Measurements from ENCODE around the gene SLC12A8. TPM values are rescaled to one million over a fixed set of nuclear protein-coding genes. Genes with fewer than 3 reads are reported as not detected.

Gene SLC12A8
- polyA plus RNA-seq, 1 donor: 21.6 TPM

- H3K9me3 ChIP-seq (ENCODE audit: control insufficient read depth, low read depth, low read length): peaks cover 3% of the 10 kb centered on the region
- DNase-seq: no peak
- 98% methylated on average over 4 of the region's 10 CpGs for WGBS (ENCODE audit: insufficient coverage, low lambda C conversion rate)
- H3K4me3 ChIP-seq (ENCODE audit: low read length): no peak overlapping the region
- no peaks in the 10 kb centered on the region for H3K27me3 ChIP-seq (ENCODE audit: control insufficient read depth, insufficient read depth, low read length)
- H3K27ac ChIP-seq (ENCODE audit: low read length): no peak overlapping the region
- peaks cover 13% of the 10 kb centered on the region for H3K4me1 ChIP-seq (ENCODE audit: control insufficient read depth, insufficient read depth, low read length)
- H3K36me3 ChIP-seq (ENCODE audit: control insufficient read depth, insufficient read depth, low read length): no peaks in the 10 kb centered on the region
These were observed 66.6 kb downstream of the SLC12A8 start for GRCh38 chr3:125145751-125146475.

GRCh38 chr3:125144653-125145314 lies 67.8 kb downstream of the SLC12A8 start:
- no peak for DNase-seq
- H3K27me3 ChIP-seq (ENCODE audit: control insufficient read depth, insufficient read depth, low read length): no peaks in the 10 kb centered on the region
- no peak overlapping the region for H3K27ac ChIP-seq (ENCODE audit: low read length)
- H3K4me1 ChIP-seq (ENCODE audit: control insufficient read depth, insufficient read depth, low read length): peaks cover 13% of the 10 kb centered on the region
- H3K4me3 ChIP-seq (ENCODE audit: low read length): no peak overlapping the region
- H3K36me3 ChIP-seq (ENCODE audit: control insufficient read depth, insufficient read depth, low read length): no peaks in the 10 kb centered on the region
- peaks cover 3% of the 10 kb centered on the region for H3K9me3 ChIP-seq (ENCODE audit: control insufficient read depth, low read depth, low read length)
- 80% methylated on average over 1 of the region's 5 CpGs for WGBS (ENCODE audit: insufficient coverage, low lambda C conversion rate)

- Histone ChIP-seq H3K9me3 (ENCODE audit: control insufficient read depth, low read depth, low read length) (peaks cover 3% of the 10 kb centered on the region), H3K27ac (ENCODE audit: low read length) (no peak overlapping the region), H3K27me3 (ENCODE audit: control insufficient read depth, insufficient read depth, low read length) (no peaks in the 10 kb centered on the region), H3K36me3 (ENCODE audit: control insufficient read depth, insufficient read depth, low read length) (no peaks in the 10 kb centered on the region), H3K4me1 (ENCODE audit: control insufficient read depth, insufficient read depth, low read length) (peaks cover 13% of the 10 kb centered on the region), H3K4me3 (ENCODE audit: low read length) (no peak overlapping the region)
- DNase-seq: no peak
- WGBS (ENCODE audit: insufficient coverage, low lambda C conversion rate): no CpG with 5 or more reads among the region's 7 CpGs
These were observed 68.4 kb downstream of the SLC12A8 start for GRCh38 chr3:125143982-125144652.

- Histone ChIP-seq H3K4me1 (ENCODE audit: control insufficient read depth, insufficient read depth, low read length) (peaks cover 13% of the 10 kb centered on the region), H3K36me3 (ENCODE audit: control insufficient read depth, insufficient read depth, low read length) (no peaks in the 10 kb centered on the region), H3K27me3 (ENCODE audit: control insufficient read depth, insufficient read depth, low read length) (no peaks in the 10 kb centered on the region), H3K9me3 (ENCODE audit: control insufficient read depth, low read depth, low read length) (peaks cover 3% of the 10 kb centered on the region), H3K27ac (ENCODE audit: low read length) (no peak overlapping the region), H3K4me3 (ENCODE audit: low read length) (no peak overlapping the region)
- DNase-seq: no peak
- no CpG with 5 or more reads among the region's 3 CpGs for WGBS (ENCODE audit: insufficient coverage, low lambda C conversion rate)
These were observed 69.0 kb downstream of the SLC12A8 start for GRCh38 chr3:125143538-125143937.

- Histone ChIP-seq H3K9me3 (ENCODE audit: control insufficient read depth, low read depth, low read length) (peaks cover 3% of the 10 kb centered on the region), H3K4me3 (ENCODE audit: low read length) (no peak overlapping the region), H3K4me1 (ENCODE audit: control insufficient read depth, insufficient read depth, low read length) (peaks cover 13% of the 10 kb centered on the region), H3K36me3 (ENCODE audit: control insufficient read depth, insufficient read depth, low read length) (no peaks in the 10 kb centered on the region), H3K27me3 (ENCODE audit: control insufficient read depth, insufficient read depth, low read length) (no peaks in the 10 kb centered on the region), H3K27ac (ENCODE audit: low read length) (no peak overlapping the region)
- no peak for DNase-seq
- 100% methylated on average over 2 of the region's 6 CpGs for WGBS (ENCODE audit: insufficient coverage, low lambda C conversion rate)
These were observed 69.6 kb downstream of the SLC12A8 start for GRCh38 chr3:125142940-125143339.

GRCh38 chr3:125142420-125142778 lies 70.1 kb downstream of the SLC12A8 start:
- no CpG with 5 or more reads among the region's 12 CpGs for WGBS (ENCODE audit: insufficient coverage, low lambda C conversion rate)
- no peak overlapping the region for H3K27ac ChIP-seq (ENCODE audit: low read length)
- H3K27me3 ChIP-seq (ENCODE audit: control insufficient read depth, insufficient read depth, low read length): no peaks in the 10 kb centered on the region
- H3K36me3 ChIP-seq (ENCODE audit: control insufficient read depth, insufficient read depth, low read length): no peaks in the 10 kb centered on the region
- peaks cover 3% of the 10 kb centered on the region for H3K9me3 ChIP-seq (ENCODE audit: control insufficient read depth, low read depth, low read length)
- peaks cover 13% of the 10 kb centered on the region for H3K4me1 ChIP-seq (ENCODE audit: control insufficient read depth, insufficient read depth, low read length)
- DNase-seq: no peak
- H3K4me3 ChIP-seq (ENCODE audit: low read length): no peak overlapping the region

GRCh38 chr3:125141596-125142419 lies 70.7 kb downstream of the SLC12A8 start:
- peaks cover 3% of the 10 kb centered on the region for H3K9me3 ChIP-seq (ENCODE audit: control insufficient read depth, low read depth, low read length)
- no peak overlapping the region for H3K27ac ChIP-seq (ENCODE audit: low read length)
- H3K36me3 ChIP-seq (ENCODE audit: control insufficient read depth, insufficient read depth, low read length): no peaks in the 10 kb centered on the region
- peaks cover 13% of the 10 kb centered on the region for H3K4me1 ChIP-seq (ENCODE audit: control insufficient read depth, insufficient read depth, low read length)
- H3K27me3 ChIP-seq (ENCODE audit: control insufficient read depth, insufficient read depth, low read length): no peaks in the 10 kb centered on the region
- no CpG with 5 or more reads among the region's 61 CpGs for WGBS (ENCODE audit: insufficient coverage, low lambda C conversion rate)
- peak; percentile 64 to 73 for DNase-seq
- peak overlapping the region; percentile 46 for H3K4me3 ChIP-seq (ENCODE audit: low read length)

GRCh38 chr3:125140818-125141595 lies 71.5 kb downstream of the SLC12A8 start:
- H3K4me1 ChIP-seq (ENCODE audit: control insufficient read depth, insufficient read depth, low read length): peaks cover 13% of the 10 kb centered on the region
- H3K27me3 ChIP-seq (ENCODE audit: control insufficient read depth, insufficient read depth, low read length): no peaks in the 10 kb centered on the region
- no peak overlapping the region for H3K4me3 ChIP-seq (ENCODE audit: low read length)
- no peak for DNase-seq
- H3K36me3 ChIP-seq (ENCODE audit: control insufficient read depth, insufficient read depth, low read length): no peaks in the 10 kb centered on the region
- H3K9me3 ChIP-seq (ENCODE audit: control insufficient read depth, low read depth, low read length): peaks cover 3% of the 10 kb centered on the region
- 28% methylated on average over 4 of the region's 19 CpGs for WGBS (ENCODE audit: insufficient coverage, low lambda C conversion rate)
- no peak overlapping the region for H3K27ac ChIP-seq (ENCODE audit: low read length)

- H3K4me1 ChIP-seq (ENCODE audit: control insufficient read depth, insufficient read depth, low read length): peaks cover 13% of the 10 kb centered on the region
- DNase-seq: no peak
- no CpG with 5 or more reads among the region's 12 CpGs for WGBS (ENCODE audit: insufficient coverage, low lambda C conversion rate)
- no peak overlapping the region for H3K27ac ChIP-seq (ENCODE audit: low read length)
- H3K9me3 ChIP-seq (ENCODE audit: control insufficient read depth, low read depth, low read length): peaks cover 3% of the 10 kb centered on the region
- no peaks in the 10 kb centered on the region for H3K27me3 ChIP-seq (ENCODE audit: control insufficient read depth, insufficient read depth, low read length)
- H3K36me3 ChIP-seq (ENCODE audit: control insufficient read depth, insufficient read depth, low read length): no peaks in the 10 kb centered on the region
- no peak overlapping the region for H3K4me3 ChIP-seq (ENCODE audit: low read length)
These were observed 72.3 kb downstream of the SLC12A8 start for GRCh38 chr3:125140011-125140817.

Measured in large intestine (tissue), 3 donors.